Osteocyte (in vitro differentiated cells): ENCODE results near the gene WNK2. TPM values are rescaled to one million over a fixed set of nuclear protein-coding genes. Genes with fewer than 3 reads are reported as not detected.

Experiments
- DNase-seq: peaks from one replicate; pipeline ENCODE4 v3.0.0; 2021; ENCODE audit warnings: mixed read lengths; ENCODE audit not compliant: unreplicated experiment; ENCODE audit errors: extremely low spot score
- H3K27ac Mint-ChIP-seq: one replicate; pipeline ENCODE4 v1.8.0; 2021; ENCODE audit warnings: mild to moderate bottlenecking, mixed read lengths; ENCODE audit not compliant: unreplicated experiment
- H3K27me3 Mint-ChIP-seq: one replicate; pipeline ENCODE4 v1.8.0; 2021; ENCODE audit warnings: mixed read lengths; ENCODE audit not compliant: unreplicated experiment
- H3K36me3 Mint-ChIP-seq: one replicate; pipeline ENCODE4 v1.8.0; 2021; ENCODE audit warnings: mixed read lengths; ENCODE audit not compliant: unreplicated experiment
- H3K4me1 Mint-ChIP-seq: one replicate; pipeline ENCODE4 v1.8.0; 2021; ENCODE audit warnings: mixed read lengths; ENCODE audit not compliant: unreplicated experiment
- H3K4me3 Mint-ChIP-seq: one replicate; pipeline ENCODE4 v1.8.0; 2021; ENCODE audit warnings: mild to moderate bottlenecking, moderate library complexity, mixed read lengths; ENCODE audit not compliant: unreplicated experiment
- H3K9me3 Mint-ChIP-seq: one replicate; pipeline ENCODE4 v1.8.0; 2021; ENCODE audit warnings: mixed read lengths; ENCODE audit not compliant: unreplicated experiment
- total RNA-seq: library from RNA; stranded (reverse); gene quantifications from 2 replicates; pipeline ENCODE4 v1.2.1, GENCODE V29; 2021
- TF ChIP-seq, protein P1 (sequence below): fragments of 200-600 bp; sonication (generic); IDR thresholded peaks from 2 replicates; pipeline ENCODE4 v1.5.0; 2021; ENCODE audit warnings: antibody characterized with exemption, mild to moderate bottlenecking, moderate library complexity

The WNK2 gene
- total RNA-seq, 1 donor from 2014 or later = not detected

DNA sequence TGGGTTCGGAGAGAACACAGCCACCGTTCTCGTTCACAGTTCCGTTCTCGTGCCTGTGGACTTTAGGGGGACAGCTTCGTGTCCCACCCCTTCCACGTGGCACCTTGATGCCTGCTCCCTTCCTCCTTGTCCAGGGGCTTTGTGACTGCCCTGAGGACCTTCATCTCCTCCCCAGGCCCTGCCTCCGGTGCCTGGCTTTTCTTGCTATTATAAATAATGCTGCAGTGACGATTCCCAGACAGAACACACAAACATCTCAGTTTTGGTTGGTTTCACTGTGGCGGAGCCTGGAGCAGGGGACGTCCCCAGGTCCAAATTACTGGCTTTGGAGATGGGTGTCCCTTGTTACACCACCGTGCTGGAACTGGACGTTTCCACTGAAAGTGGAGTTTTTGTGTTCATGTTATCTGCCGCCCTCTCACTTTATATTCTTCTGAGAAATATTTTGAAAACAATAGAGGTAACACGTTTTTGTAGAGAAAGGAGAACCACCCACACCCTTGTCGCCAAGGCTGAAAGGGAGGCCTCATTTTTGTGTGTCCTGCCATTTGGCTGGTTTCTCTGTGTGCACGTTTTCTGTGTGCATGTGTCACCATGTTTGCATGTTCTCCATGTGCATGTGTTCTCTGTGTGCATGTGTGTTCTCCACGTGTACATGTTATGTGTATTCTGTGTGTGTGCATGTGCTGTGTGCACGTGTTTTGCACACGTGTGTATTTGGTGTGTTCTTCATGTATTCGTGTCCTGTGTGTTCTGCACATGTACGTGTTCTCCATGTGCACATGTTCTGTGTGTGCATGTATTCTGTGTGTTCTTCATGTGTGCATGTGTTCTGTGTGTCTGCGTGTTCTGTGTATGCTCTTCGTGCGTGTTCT lies 24.2 kb downstream of the WNK2 start:
- no peak for DNase-seq
- TF ChIP-seq, protein P1, sequence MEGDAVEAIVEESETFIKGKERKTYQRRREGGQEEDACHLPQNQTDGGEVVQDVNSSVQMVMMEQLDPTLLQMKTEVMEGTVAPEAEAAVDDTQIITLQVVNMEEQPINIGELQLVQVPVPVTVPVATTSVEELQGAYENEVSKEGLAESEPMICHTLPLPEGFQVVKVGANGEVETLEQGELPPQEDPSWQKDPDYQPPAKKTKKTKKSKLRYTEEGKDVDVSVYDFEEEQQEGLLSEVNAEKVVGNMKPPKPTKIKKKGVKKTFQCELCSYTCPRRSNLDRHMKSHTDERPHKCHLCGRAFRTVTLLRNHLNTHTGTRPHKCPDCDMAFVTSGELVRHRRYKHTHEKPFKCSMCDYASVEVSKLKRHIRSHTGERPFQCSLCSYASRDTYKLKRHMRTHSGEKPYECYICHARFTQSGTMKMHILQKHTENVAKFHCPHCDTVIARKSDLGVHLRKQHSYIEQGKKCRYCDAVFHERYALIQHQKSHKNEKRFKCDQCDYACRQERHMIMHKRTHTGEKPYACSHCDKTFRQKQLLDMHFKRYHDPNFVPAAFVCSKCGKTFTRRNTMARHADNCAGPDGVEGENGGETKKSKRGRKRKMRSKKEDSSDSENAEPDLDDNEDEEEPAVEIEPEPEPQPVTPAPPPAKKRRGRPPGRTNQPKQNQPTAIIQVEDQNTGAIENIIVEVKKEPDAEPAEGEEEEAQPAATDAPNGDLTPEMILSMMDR = no peak
- peaks cover 7% of the 10 kb centered on the region for H3K27me3 Mint-ChIP-seq
- no peaks in the 10 kb centered on the region for H3K9me3 Mint-ChIP-seq
- H3K36me3 Mint-ChIP-seq = no peaks in the 10 kb centered on the region
- no peak overlapping the region for H3K4me3 Mint-ChIP-seq
- H3K27ac Mint-ChIP-seq = no peak overlapping the region
- H3K4me1 Mint-ChIP-seq = no peaks in the 10 kb centered on the region

DNA sequence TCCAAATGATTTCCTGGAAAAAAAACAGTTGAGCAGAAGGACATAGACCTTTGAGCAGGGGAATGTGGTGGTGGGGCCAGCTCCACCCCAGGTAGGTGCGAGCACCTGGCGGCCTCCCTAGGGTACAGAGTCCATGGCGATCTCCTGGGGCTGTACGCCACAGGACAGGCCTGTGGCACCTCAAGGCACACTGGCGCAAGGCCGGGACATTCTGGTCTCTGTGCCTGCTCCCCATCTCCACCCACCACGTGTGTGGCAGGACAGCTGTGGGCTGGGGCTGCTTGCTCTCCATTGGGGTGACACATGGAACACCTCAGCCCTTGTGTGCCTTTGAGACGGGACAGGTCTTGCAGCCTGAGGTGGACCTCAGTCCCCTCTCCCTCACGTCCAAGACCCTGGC lies 25.2 kb downstream of the WNK2 start:
- no peak overlapping the region for H3K27ac Mint-ChIP-seq
- peaks cover 3% of the 10 kb centered on the region for H3K27me3 Mint-ChIP-seq
- TF ChIP-seq, protein P1 = no peak

DNA sequence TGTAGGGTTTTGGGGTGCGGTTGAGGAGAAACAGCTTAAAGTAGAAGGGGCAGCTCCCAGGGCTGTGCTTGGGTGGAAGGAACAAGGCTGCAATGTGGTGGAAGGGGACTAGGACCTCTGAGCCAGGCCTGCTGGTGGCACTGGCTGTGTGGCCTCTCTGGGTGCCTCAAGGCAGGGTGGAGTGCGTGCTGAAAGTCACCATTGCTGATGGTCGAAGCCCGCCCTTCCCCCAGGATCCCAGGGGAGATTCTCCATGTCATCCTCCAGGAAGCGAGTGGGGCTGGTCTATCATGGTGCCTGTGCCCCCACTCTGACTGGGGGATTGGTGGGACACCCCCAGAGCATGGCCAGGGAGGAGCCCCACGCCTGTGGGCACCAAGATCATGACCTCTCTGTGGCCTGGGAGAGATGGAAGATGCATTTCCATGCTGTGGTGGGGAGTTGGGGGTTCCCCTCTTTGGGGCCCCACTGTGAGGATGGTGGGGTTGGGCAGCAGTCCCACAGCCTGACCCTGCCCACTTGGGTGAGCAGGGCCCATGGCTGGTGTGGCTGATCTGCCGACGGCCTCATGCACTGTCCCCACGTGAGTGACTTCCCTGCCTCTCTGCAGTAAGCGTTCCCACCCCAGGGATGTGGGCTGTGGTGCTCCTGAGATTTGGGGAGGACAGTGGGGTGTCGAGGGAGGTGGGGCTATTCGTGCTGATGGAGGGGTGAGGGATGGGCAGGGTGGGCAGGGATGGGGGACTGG lies 25.8 kb downstream of the WNK2 start:
- H3K27ac Mint-ChIP-seq = no peak overlapping the region
- TF ChIP-seq, protein P1 = no peak
- no peak overlapping the region for H3K4me3 Mint-ChIP-seq
- no peaks in the 10 kb centered on the region for H3K9me3 Mint-ChIP-seq
- no peaks in the 10 kb centered on the region for H3K4me1 Mint-ChIP-seq
- DNase-seq = no peak
- H3K36me3 Mint-ChIP-seq = no peaks in the 10 kb centered on the region
- peaks cover under 1% of the 10 kb centered on the region for H3K27me3 Mint-ChIP-seq

More for the DNA sequence above, 25.2 kb downstream of the WNK2 start:
- Mint-ChIP-seq H3K9me3 (no peaks in the 10 kb centered on the region), H3K4me3 (no peak overlapping the region), H3K36me3 (no peaks in the 10 kb centered on the region), H3K4me1 (no peaks in the 10 kb centered on the region)
- DNase-seq = no peak

DNA sequence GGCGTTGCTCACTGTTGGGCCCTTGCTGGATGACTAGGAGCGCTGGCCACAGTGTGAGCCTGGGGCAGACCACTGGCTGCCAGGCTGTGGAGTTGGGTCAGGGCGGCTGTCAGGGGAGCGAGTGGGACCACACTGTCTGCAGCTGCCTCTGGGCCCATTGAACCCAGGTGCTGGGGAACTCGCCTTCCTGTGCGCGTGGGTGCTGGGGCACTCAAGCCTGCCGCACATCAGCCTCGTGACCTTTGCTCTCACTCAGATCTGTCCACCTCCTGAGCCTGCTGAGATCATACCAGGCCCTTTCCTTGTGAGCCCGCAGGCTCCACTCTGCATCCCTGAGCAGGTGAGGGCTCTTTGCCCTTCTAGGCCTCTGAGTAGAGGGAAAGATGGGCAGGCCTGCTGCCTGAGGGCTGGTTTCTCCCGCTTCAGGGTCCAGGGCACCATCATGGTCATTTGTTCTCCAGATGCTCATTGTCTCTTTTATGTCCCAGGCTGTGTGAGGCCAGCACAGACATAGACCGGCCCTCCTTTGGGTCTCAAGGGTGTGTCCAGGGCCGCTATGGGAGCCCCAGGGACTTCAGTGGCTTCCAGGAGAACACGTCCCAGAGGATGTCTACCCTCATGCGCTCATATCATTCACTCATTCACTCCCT lies 26.5 kb downstream of the WNK2 start:
- H3K27me3 Mint-ChIP-seq = no peaks in the 10 kb centered on the region

More for the DNA sequence above, 26.5 kb downstream of the WNK2 start:
- no peaks in the 10 kb centered on the region for H3K36me3 Mint-ChIP-seq
- H3K9me3 Mint-ChIP-seq = peaks cover 1% of the 10 kb centered on the region
- TF ChIP-seq, protein P1 = no peak
- DNase-seq = no peak
- no peak overlapping the region for H3K4me3 Mint-ChIP-seq
- H3K27ac Mint-ChIP-seq = no peak overlapping the region
- H3K4me1 Mint-ChIP-seq = no peaks in the 10 kb centered on the region
